ENCODE data around the gene MRPL58. TPM values are rescaled to one million over a fixed set of nuclear protein-coding genes. Genes with fewer than 3 reads are reported as not detected.
"Not testable (repeated sequence)": the region's sequence is repeated elsewhere in the genome, so short reads cannot be mapped to it uniquely, and the experiment has no call there.

The MRPL58 gene
- total RNA-seq, 1 donor from 2014 or later, result 16.2 TPM

DNA sequence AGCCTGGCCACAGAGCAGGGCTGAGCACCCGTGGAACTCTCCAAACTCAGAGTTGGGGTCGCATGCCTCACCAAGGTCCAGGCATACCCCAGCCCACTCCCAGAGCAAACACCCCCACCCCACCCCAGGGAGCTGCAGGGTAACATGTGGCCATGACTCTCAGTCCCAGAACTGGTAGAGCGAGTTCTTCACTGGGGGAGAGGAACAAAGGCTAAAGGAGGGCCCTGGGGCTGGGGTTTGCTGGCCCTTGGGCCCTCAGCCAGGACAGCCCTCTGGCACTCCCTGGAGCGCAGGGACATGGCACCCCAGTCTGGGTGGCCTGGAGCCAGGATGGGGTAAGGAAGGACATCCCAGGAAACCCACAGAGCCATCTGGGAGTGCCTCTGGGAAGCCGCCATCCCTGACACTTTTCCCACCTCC, 44.1 kb upstream of the MRPL58 start:
- Mint-ChIP-seq H3K4me1 (ENCODE audit: unreplicated experiment) (peaks cover 36% of the 10 kb centered on the region), H3K4me3 (ENCODE audit: unreplicated experiment) (no peak overlapping the region), H3K9me3 (ENCODE audit: unreplicated experiment) (no peaks in the 10 kb centered on the region), H3K27ac (ENCODE audit: unreplicated experiment) (no peak overlapping the region), H3K36me3 (ENCODE audit: low read depth, unreplicated experiment) (peaks cover 9% of the 10 kb centered on the region), H3K27me3 (ENCODE audit: unreplicated experiment) (peaks cover 16% of the 10 kb centered on the region)
- TF ChIP-seq, protein P1, sequence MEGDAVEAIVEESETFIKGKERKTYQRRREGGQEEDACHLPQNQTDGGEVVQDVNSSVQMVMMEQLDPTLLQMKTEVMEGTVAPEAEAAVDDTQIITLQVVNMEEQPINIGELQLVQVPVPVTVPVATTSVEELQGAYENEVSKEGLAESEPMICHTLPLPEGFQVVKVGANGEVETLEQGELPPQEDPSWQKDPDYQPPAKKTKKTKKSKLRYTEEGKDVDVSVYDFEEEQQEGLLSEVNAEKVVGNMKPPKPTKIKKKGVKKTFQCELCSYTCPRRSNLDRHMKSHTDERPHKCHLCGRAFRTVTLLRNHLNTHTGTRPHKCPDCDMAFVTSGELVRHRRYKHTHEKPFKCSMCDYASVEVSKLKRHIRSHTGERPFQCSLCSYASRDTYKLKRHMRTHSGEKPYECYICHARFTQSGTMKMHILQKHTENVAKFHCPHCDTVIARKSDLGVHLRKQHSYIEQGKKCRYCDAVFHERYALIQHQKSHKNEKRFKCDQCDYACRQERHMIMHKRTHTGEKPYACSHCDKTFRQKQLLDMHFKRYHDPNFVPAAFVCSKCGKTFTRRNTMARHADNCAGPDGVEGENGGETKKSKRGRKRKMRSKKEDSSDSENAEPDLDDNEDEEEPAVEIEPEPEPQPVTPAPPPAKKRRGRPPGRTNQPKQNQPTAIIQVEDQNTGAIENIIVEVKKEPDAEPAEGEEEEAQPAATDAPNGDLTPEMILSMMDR (IDR thresholded peaks at IDR 0.05; ENCODE audit: unreplicated experiment), result no peak
- DNase-seq (ENCODE audit: low spot score), result no peak

GRCh38 chr17:74969501-74969900, 43.0 kb upstream of the MRPL58 start:
- not testable (repeated sequence) for DNase-seq (ENCODE audit: low spot score); H3K36me3 Mint-ChIP-seq (ENCODE audit: low read depth, unreplicated experiment); H3K27ac Mint-ChIP-seq (ENCODE audit: unreplicated experiment); H3K9me3 Mint-ChIP-seq (ENCODE audit: unreplicated experiment)
- H3K27me3 Mint-ChIP-seq (ENCODE audit: unreplicated experiment), result peaks cover 16% of the 10 kb centered on the region
- peak overlapping the region; percentile 37 for H3K4me3 Mint-ChIP-seq (ENCODE audit: unreplicated experiment)
- H3K4me1 Mint-ChIP-seq (ENCODE audit: unreplicated experiment), result peaks cover 36% of the 10 kb centered on the region

- peaks cover 31% of the 10 kb centered on the region for H3K4me1 Mint-ChIP-seq (ENCODE audit: unreplicated experiment)
- TF ChIP-seq, protein P1 (IDR thresholded peaks at IDR 0.05; ENCODE audit: unreplicated experiment), result no peak
- H3K27me3 Mint-ChIP-seq (ENCODE audit: unreplicated experiment), result peaks cover 12% of the 10 kb centered on the region
These were observed 42.1 kb upstream of the MRPL58 start for GRCh38 chr17:74970395-74970794.

DNA sequence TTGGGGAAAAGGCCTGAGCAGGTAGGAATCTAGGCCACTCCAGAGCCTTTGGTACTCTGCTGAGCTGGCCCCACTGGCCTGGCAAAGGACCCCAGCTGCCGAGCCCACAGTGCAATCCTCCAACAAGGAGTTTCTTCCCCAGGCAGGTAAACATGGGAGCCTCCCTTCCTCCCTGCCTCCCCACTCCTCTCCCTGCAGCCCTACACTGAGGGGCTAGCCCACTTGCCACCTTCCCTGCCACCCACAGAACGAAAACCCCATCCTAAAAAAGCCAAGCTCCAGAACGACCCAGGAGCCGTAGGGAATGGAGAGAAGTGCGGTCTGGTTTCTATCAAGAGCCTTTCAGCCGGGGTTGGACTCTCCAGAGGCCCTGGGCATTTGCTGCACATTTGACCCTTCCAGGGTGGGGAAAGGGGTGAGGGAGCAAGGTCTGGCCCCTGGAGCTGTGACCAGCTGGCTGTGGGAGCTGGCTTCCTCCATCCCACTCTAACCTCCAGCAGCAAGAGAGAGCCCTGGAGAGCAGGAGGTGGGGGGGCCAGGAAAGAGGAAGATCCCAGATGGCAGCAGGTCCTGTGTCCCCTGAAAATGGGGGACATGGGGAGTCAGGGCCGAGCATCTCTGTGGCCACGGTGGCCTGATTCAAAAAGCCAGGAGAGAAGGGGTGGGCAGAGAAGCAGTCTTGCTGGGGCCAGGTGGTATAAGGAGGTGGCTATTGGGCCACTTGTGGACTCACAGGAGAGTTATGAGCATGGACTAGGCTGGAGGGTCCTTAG, 41.2 kb upstream of the MRPL58 start:
- Mint-ChIP-seq H3K27ac (ENCODE audit: unreplicated experiment) (peak overlapping the region; percentile 72), H3K4me1 (ENCODE audit: unreplicated experiment) (peaks cover 29% of the 10 kb centered on the region), H3K4me3 (ENCODE audit: unreplicated experiment) (peak overlapping the region; percentile 92), H3K9me3 (ENCODE audit: unreplicated experiment) (no peaks in the 10 kb centered on the region), H3K36me3 (ENCODE audit: low read depth, unreplicated experiment) (peaks cover 1% of the 10 kb centered on the region), H3K27me3 (ENCODE audit: unreplicated experiment) (peaks cover 12% of the 10 kb centered on the region)
- TF ChIP-seq, protein P1 (IDR thresholded peaks at IDR 0.05; ENCODE audit: unreplicated experiment), result no peak
- no peak for DNase-seq (ENCODE audit: low spot score)

More at GRCh38 chr17:74970395-74970794, 42.1 kb upstream of the MRPL58 start:
- peak; percentile 40 for DNase-seq (ENCODE audit: low spot score)
- peak overlapping the region; percentile 92 for H3K4me3 Mint-ChIP-seq (ENCODE audit: unreplicated experiment)
- H3K36me3 Mint-ChIP-seq (ENCODE audit: low read depth, unreplicated experiment), result peaks cover 4% of the 10 kb centered on the region
- H3K27ac Mint-ChIP-seq (ENCODE audit: unreplicated experiment), result peak overlapping the region; percentile 72
- no peaks in the 10 kb centered on the region for H3K9me3 Mint-ChIP-seq (ENCODE audit: unreplicated experiment)

DNA sequence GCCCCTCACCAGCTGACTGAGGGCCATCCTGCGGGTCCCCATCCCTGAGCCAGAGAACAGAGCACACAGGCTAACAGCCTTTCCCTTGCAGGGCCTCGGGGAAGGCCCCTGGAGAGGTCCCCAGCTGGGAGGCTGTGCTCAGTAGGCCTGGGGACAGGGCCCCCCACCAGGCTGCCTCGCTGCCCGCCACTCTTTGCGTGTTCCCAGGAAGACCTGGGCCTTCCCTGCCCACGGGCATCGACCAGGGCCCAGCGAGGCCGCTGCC, 40.7 kb upstream of the MRPL58 start:
- TF ChIP-seq, protein P1 (IDR thresholded peaks at IDR 0.05; ENCODE audit: unreplicated experiment), result no peak
- Mint-ChIP-seq H3K27me3 (ENCODE audit: unreplicated experiment) (peaks cover 12% of the 10 kb centered on the region), H3K4me1 (ENCODE audit: unreplicated experiment) (peaks cover 27% of the 10 kb centered on the region), H3K36me3 (ENCODE audit: low read depth, unreplicated experiment) (no peaks in the 10 kb centered on the region), H3K9me3 (ENCODE audit: unreplicated experiment) (no peaks in the 10 kb centered on the region), H3K27ac (ENCODE audit: unreplicated experiment) (no peak overlapping the region), H3K4me3 (ENCODE audit: unreplicated experiment) (peak overlapping the region; percentile 92)
- no peak for DNase-seq (ENCODE audit: low spot score)
